Stimulated activated CD4-positive, alpha-beta T cell treated with anti-CD3 and anti-CD28 coated beads, Interleukin-1b, Interleukin-23, amount 100 ng/mL, for 1 hour (primary cell): ENCODE measurements around the gene PRDM5.

Source experiments
- DNase-seq, 2 donors: peaks; one replicate each; pipeline ENCODE4 v3.0.0-alpha.2; 2020; ENCODE audit warnings: low read depth in 2 of 2

PRDM5 gene

DNA sequence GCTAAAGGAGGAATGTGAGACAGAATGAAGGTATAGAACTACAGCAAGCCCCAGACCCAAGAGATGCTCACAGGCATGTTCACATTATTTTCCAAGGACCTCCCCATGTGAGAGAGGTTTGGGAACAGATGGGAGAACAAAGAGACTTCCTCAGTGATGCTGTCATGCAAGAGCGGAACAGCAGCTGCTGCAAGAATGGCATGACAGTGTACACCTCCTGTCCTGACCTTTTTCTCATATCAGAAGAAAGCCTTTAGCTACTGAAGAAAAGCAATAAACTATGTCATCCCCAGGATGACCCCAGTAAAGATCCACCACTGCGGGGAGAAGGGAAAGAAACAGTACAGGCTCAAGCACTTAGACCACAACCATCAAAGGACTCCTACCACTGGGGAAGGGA is 7.2 kb downstream of the PRDM5 start:
- DNase-seq, result no peak

DNA sequence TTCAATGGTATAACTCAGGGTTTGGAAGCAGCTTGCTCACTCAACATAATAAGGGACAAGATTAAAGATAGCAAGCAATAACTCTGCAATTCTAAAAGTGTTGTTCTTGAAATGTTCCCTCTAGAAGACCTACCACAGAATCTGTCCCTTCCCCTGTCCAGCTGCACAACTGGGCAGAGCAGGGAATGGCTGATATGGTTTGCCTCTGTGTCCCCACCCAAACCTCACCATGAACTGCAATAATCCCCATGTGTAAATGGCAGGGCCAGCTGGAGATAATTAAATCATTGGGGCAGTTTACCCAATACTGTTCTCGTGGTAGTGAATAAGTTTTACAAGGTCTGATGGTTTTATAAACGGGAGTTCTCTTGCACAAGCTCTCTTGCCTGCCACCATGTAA is 19.1 kb downstream of the PRDM5 start:
- no peak for DNase-seq

DNA sequence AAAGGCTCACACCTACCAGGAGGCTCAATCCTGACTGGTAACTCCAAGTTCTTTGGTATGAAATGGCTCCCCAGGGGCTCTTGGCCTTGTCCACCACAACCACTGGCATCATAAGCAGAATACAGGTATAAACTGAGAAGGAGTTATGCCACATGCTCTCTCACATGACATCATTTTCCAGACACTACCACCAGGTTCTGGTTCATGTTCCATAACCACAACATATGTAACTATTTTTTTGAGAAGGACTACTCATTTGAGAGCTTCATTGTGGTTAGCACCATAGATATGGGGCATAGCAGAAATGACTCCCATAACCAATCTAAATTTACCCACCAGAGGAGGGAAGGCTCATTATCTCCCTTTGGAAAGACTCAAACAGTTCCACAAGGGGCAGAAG is 19.6 kb downstream of the PRDM5 start:
- DNase-seq, result no peak

DNA sequence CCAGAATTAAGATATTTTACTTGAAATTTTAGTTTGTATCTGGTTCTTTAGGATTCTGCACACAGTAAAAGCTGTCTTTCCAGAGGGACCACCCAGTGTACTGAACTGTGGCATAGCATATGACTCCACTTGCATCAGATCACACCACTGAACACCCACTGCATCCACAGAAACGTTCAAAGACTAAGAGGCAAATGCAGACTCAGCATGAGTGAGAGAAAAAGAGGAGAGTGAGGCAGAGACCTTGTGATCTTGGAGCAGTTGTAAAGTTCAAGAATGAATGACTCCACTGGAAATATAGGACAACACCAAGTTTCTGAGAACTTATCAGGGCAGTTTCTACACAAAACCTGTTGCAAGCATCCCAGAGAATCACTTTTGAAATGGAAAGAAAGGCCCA is 20.8 kb downstream of the PRDM5 start:
- DNase-seq, result no peak

DNA sequence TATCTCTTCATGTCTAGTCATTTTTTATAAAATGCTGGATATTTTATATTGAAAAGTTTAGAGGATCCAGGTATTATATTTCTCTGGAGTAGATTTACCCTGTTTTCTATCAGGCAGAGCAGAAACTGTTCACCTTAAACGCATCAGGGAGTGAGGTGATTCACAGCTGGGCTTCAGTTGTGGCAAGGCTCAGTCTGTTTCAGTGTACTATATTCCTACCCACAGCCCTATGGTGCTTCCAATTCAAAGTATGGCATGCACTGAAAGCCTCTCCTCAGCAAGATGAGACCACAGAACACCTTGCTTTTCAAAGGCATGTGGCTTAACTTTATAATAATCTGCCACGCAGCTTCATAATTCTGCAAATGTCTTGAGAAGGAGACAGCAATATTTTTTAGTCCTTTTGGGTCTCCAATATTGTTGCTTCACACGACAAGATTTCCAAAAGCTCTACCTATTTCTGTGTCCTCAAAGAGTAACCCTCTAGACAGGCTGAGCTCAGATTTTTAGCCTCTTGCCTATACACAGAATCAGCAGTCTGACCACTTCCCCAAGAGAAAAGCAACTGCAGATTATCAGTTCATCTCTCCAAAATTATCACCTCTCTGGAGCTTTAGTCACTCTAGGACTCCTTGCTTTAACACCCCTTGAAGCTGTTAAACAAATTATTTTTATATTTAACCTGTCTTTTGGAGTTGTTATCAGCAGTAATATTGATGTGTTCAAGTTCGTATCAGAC is 24.4 kb downstream of the PRDM5 start:
- DNase-seq, result no peak

DNA sequence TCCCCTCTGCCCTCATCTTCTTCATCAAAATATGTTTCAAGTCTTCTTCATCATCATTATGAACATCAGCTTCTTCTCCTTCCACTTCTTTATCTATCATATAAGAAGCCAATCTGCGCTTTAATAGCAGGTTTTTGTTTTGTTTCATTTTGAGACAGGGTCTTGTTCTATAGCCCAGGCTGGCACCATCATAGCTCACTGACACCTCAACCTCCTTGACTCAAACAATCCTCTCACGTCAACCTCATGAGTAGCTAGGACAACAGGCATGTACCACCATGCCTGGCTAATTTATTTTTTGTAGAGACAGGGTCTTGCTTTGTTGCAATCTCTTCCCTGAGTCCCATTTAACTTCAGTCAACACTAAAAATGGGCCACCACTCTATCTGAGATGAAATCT is 27.0 kb downstream of the PRDM5 start:
- no peak for DNase-seq

DNA sequence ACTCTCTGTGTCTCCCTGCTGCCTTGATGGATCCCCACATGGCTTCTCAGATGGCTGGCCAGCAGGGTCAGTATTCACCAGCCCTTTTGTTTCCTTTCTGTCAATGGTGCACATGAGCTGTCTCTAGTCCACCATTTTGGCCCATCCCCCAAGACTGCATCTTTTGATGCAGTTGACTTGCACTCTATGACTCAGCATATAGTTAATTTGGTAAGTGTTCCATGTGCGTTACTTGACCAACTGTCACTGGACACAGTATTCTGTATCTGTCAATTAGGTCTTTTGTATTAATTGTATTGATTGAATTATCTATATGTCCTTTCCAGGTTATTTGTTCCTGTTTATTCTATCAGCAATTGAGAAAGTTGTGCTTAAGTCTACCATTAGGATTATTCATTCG is 29.2 kb downstream of the PRDM5 start:
- DNase-seq, result no peak

DNA sequence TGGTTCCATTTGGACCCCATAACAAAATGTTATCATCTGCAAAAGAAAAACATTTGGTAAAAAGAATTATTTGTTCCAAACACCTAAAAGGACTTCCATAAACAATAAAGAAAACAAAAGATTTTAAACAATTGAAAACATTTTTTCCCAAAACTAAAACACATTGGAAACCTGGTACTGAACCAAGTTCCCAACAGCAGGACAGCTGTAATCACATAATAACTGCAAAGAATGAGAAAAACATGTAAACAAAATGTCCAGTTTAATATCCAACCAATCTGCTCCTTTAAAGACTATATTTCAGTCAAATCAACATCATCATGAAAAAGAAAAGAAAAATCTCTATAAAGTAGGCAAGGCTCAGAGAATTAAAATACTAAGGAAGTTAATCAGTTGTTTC is 36.3 kb downstream of the PRDM5 start:
- no peak for DNase-seq

DNA sequence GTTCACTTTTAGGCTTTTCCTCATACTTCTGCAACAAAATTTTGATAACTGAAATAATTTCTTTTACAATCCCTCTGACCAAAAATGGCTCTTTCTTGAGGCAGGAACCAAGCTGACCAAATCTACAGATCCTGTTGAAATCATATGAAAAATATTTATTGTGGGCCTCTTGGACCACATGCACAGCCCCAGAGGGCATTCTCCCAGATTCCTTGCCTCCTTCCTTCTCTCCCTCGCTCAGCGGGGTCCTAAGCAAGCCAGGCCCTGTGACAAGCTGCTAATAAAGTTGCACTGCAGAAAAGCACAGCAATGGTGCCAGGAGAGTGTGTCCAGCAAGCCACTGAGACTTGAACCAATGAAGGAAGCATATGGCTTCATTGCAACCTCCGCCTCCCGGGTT is 40.7 kb downstream of the PRDM5 start:
- no peak for DNase-seq

DNA sequence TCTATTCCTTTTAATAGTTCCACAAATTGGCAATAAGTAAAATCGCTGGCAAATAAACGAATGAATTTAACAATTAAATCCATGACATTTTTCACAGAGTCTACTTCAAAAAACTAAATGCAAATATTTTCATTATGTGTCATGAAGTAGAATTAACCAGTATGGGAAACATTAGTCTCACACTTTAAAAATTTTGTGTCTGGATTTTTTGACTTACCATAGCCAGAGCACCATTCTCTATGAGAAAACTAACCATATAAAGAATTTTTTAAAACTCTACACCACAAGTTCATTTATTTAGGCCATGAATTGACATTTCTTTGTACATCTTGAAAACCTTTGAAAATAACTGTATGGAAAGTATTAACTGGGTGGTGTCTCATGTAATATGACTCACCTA is 41.2 kb downstream of the PRDM5 start:
- DNase-seq, result no peak

DNA sequence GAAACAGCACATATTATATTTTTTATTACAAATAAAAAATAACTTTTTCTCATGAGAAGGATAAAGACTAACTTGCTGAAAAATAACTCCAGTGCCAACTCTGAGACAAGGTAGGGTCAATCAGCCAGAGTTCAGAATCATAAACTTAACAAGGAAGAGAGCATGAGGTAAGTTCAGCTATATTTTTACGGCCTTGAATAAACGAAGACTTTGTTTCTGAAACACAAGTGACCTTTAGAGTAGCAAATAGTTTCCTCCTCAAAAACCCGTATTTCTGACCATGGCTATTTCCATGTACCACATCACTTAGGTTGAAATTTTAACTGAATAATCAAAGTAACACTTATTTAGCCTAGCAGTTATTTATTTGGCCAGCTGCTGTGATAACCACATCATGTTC is 45.5 kb downstream of the PRDM5 start:
- DNase-seq, result no peak

DNA sequence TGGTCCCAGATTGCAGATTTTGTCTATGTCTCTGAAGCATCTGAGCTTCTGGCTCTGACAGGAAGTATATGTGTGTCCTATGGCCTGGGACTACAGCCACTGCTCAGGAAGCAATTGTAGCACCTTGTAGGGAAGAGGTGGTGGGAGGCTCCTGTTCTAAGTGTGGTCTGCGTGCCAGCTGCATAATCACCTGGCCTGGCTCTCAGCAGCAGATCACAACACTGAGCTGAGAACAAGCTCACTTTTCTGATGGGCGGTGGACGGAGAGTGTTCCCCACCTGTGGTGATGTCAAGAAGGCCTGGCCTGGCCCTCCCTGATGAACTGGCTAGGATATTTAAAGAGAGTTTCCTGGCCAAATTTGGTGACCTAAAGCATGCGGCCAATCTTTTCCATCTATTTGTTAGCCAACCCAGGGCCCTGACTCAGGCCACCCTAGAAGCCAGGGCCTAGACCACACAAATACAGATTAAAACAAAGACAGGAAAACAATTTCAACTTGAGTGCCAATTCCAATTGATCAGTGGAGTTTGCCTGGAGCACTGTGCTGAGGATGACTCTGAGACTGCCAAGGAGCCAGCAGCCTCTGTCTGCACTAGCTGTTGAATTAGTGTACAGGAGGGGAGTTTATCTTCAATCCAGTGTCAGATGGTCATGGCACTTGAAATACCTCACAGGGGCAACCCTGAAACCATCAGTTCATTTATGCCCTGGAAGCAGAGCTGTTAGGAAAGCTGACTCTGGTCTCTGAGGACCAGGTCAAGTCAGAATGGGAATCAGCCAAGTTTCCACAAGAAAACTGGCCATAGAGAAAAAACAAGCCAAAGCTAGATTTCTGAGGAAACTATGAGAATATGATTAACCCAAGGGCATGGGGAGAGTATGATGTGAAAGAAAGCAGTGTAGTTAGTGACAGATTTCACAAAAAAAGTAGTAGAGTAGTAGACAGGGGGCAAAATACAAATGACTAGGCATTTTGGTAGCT is 47.4 kb downstream of the PRDM5 start:
- DNase-seq, result no peak

DNA sequence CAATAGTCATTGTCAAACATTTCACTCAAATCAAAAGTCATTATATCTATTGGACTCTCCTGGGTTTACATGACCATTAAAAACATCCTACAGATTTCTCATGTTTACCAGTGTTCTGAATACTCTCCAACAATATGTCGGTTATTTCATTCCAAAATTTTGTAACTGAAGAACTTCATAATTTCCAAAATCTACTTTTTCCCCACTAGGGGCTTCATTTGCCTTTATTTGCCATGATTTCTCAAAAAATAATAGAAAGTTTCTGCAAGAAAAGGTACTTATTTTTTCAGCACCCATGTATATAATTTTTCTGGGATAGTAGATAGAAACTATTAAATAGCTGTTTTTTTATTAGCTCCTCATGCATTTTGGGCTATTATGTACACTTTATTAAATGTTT is 49.0 kb downstream of the PRDM5 start:
- DNase-seq, result no peak

DNA sequence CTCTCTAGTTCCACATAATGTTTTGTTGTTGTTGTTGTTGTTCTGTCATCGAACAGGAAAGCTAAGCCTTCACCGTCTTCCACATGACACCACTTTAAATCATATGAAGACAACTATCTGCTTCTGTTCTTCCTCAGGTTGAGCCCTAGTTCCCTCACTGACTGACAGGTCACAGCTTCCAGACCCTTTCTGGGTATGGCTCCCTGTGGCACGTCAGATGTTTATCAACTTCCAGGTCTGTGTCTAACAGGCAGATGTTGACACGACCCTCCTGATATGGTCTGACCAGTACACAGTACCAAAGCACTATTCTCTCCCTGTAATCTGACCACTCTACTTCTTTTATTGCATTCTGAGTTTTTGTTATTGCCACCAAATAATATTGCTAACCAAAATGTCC is 51.4 kb downstream of the PRDM5 start:
- DNase-seq, result no peak

DNA sequence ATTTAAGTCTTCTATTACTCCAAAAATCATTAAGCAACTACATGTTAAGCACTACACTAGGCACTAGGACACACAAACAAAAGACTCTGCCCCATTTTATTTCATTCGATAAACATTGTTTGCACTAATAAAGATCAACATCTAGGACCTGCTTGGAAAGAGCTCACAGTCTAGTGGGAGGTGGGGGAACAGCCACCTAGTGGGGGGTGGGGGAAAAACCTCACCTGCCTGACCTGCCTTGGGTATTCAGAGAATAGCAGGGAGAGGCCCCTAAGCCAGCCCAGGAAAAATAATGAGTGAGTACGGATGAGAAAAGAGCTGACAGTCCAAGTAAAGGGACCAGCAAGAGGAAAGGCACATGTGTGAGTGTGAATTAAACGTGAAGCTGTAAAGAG is 52.2 kb downstream of the PRDM5 start:
- no peak for DNase-seq

DNA sequence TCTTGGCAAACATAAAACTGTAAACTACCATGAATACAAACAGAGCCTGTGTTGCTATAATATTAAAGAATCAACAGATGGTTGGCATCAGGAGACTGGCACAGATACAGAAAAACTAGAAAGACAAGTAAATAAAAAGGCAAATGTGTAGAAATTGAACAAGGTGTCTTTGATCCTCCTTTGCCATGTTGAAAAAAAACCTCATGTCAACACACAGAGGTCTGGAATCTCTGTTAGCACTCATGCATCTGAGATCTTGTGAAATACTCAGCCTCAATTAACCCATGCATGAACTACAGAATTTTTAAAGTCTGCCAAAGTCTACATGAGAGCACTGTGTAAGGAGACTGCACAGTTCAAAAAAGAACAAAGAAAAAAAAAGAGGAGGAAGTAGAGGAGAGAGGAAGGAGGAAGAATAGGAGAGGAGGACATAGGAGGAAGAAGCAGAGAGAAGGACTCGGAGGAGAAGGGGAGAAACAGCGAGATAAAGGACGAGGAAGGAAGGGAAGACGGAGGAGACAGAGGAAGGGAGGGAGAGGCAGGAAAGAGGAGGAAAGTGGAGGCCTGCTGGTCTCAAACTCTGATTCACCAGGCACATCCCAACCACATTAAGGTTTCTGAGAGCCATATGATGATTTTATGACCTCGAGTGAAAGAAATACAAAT is 52.8 kb downstream of the PRDM5 start:
- no peak for DNase-seq

DNA sequence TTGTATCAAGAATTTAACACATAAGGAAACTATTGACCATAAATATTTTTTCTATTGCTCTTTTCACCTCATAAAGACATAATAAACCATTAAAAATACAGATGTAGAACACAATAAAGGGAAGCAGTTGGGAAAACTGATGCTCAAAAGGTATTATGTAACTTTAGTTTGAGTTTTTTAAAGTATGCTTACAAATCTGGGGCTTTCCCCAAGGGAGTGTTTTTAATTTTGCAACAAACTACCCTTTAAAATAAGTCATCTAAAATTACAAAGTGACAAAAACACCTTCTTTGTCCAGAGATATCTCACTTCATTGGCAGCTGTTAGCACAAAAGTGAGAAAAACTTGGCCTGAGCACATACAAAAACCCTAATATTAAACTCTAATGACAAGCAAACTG is 55.0 kb downstream of the PRDM5 start:
- no peak for DNase-seq

DNA sequence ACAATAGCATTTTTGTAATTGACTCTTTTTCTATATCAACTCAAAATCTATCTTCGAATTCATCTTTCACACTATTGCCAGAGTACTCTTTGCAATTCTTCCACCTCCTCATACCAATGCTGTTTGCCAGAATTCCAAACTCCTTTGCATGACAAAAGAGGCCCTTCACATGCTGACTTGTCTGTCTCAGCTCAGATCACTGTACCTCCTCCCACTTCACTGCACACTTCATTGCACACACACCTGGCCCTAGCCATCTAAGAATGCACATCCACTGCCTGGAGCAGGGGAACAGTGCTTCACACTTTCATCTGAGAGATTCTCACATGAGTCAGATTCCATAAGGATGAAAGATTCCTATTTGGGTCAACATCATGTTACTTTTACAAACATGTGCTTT is 56.5 kb downstream of the PRDM5 start:
- DNase-seq, result no peak

DNA sequence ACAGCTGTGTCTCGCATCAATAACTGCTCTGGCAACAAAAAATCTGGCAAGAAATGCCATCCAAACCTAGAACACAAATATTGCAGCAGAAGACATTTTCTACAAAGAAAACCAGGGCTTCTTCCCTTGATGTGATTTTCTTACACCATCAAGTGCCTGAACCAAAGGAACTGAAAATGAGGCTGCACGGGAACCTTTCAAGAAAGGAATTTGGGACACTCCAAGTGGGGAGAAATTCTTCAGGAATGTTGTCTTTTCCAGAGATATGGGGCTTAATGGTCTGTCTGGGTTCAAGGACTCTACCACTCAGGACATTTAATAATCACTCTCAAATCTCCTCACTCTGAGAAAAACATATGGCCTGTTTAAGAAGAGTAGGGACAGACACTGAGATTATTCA is 57.6 kb downstream of the PRDM5 start:
- DNase-seq, result no peak

DNA sequence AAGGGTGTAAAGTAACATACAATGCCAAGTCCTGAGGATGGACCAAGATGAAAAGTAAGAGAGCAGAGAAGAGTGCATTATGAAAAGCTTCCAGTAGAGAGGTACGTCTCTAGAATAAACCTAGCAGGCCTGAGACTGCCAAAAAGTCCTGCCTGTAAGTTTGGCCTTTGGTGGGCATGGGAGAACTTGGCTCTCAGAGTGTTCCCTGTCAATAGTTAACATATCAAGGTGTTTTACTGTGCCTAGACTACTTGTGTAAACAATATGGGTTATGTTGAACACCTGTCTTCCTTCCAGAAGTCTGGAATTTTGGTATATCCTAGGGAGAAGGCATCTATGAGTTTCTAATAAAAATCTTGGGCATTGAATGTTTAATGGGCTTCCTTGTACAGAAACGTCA is 60.1 kb downstream of the PRDM5 start:
- no peak for DNase-seq

DNA sequence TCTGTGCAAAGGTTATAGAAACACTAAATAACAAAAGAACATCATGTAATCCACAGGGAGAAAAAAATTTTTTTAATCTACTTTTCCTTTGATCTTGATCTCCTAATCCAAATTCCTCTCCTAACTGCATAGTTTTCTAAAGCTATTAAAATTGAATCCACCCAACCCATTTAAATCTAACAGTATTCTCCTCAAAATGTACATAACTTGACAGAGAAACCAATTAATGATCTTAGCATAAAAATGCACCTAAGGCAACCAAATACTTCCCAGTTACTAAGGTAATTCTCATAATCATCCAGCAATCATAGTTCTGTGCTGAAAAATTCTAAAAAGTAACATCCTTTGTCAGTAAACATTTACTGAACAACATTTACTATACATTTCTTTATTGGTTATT is 60.7 kb downstream of the PRDM5 start:
- no peak for DNase-seq

DNA sequence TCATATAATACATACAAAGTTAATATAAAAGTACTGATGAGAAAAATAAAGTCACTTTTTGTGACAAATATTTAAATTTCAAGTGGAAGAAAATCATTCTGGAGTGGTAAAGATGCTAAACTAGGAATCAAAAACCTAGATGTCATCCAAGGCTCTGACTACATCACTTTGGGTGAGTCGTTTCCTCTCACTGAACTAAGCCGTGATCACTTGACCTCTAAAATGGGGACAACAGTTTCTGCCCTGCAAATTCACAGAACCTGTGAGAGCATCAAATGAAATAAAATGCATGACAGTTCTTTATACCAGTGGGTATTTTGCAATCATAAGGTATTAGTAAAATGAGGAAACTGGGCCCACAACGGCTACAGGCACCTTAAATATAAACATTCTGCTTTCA is 63.8 kb downstream of the PRDM5 start:
- no peak for DNase-seq

DNA sequence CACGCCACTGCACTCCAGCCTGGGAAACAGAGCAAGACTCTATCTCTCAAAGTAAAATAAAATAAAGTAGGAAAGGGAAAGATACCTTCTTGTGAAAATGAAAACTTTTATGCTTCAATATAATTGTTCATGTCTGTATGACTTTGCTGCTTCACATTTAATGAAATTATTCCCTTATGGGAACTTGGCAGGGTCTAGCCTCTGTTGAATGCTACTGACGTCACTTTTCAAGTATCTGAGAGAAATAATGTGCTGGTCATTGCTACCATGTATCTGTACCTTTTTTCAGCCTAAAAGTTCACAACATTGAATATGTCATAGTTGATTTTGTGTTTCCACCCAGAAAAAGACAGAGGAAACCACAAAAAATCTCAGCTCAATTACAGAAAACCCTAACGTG is 65.2 kb downstream of the PRDM5 start:
- no peak for DNase-seq
